ENCODE data around the gene OTOGL. TPM values are rescaled to one million over a fixed set of nuclear protein-coding genes. Genes with fewer than 3 reads are reported as not detected.

Gene OTOGL
- polyA plus RNA-seq, 2 of the 4 experiments (the other 2 are of a cell fraction), result 0.04 TPM; not detected in 1

- TF ChIP-seq RFX5 (IDR thresholded peaks at IDR 0.05), result no peak
Measured at GRCh38 chr12:80151131-80151530, 51.8 kb downstream of the OTOGL start (continued).

- ATAC-seq, result no peak
- DNase-seq (ENCODE audit: low read depth in 1 of 2, low spot score in 1 of 2), result peak in 1 of 2 experiments; percentile 5
Measured at GRCh38 chr12:80154261-80154660, 54.9 kb downstream of the OTOGL start.

GRCh38 chr12:80156306-80156705 lies 57.0 kb downstream of the OTOGL start:
- no peak for DNase-seq (ENCODE audit: low read depth in 1 of 2, low spot score in 1 of 2)
- H3K4me2 ChIP-seq, result no peak overlapping the region

More at GRCh38 chr12:80154261-80154660, 54.9 kb downstream of the OTOGL start:
- Histone ChIP-seq H3K4me2 (0 out of 3 replicates have a peak overlapping the region, but pooled peaks have one; percentile 3), H3K4me1 (no peaks in the 10 kb centered on the region), H3K4me3 (no peak overlapping the region), H3K27ac (no peak overlapping the region), H3K9me3 (no peaks in the 10 kb centered on the region)
- ChIA-PET POLR2A (no interaction called here), CTCF (interaction anchor here (1.5 kb wide), 1 partner anchor 33 kb away, joined by 3 read pairs; no protein-coding TSS in a partner anchor)
- 5% methylated on average over 1 of the region's 1 CpG for WGBS (ENCODE audit: missing lambda C conversion rate)
- no peak for FAIRE-seq
- TF ChIP-seq HOXB13 (CRISPR knock-in tag; IDR thresholded peaks at IDR 0.05; ENCODE audit: low read depth) (no peak), FOXS1 (CRISPR knock-in tag; IDR thresholded peaks at IDR 0.05) (no peak), MAZ (IDR thresholded peaks at IDR 0.05; ENCODE audit: borderline replicate concordance, low read depth, low read length) (no peak), POLR2A (IDR thresholded peaks at IDR 0.05; ENCODE audit: low read length) (no peak), CBX2 (IDR thresholded peaks at IDR 0.05; ENCODE audit: borderline replicate concordance, low read depth) (no peak), HEYL (CRISPR knock-in tag; IDR thresholded peaks at IDR 0.05) (no peak), EHMT2 (IDR thresholded peaks at IDR 0.05; ENCODE audit: low read depth) (no peak), JUNB (IDR thresholded peaks at IDR 0.05) (no peak), ZSCAN20 (CRISPR knock-in tag; IDR thresholded peaks at IDR 0.05) (no peak), BHLHE40 (IDR thresholded peaks at IDR 0.05; ENCODE audit: low read depth, low read length) (no peak), PHF8 (IDR thresholded peaks at IDR 0.05; ENCODE audit: borderline replicate concordance, low read depth) (no peak), CHD2 (IDR thresholded peaks at IDR 0.05; ENCODE audit: low read length, partially characterized antibody) (no peak), RFX5 (IDR thresholded peaks at IDR 0.05) (no peak)

More at GRCh38 chr12:80156306-80156705, 57.0 kb downstream of the OTOGL start:
- Histone ChIP-seq H3K9me3 (no peaks in the 10 kb centered on the region), H3K4me3 (no peak overlapping the region), H3K27ac (no peak overlapping the region), H3K4me1 (no peaks in the 10 kb centered on the region)
- POLR2A ChIA-PET, result no interaction called here
- 28% methylated on average over 5 of the region's 5 CpGs for WGBS (ENCODE audit: missing lambda C conversion rate)
- ATAC-seq (no peak), FAIRE-seq (no peak)
- no peak for TF ChIP-seq SREBF2 (IDR thresholded peaks at IDR 0.05)
- no peak for TF ChIP-seq RAD21 (conservative IDR thresholded peaks at IDR 0.05 in 1 of 2, IDR thresholded peaks at IDR 0.05 in 1 of 2)
- TF ChIP-seq HDAC2 (IDR thresholded peaks at IDR 0.05), result no peak
- no peak for TF ChIP-seq REST (IDR thresholded peaks at IDR 0.05)
- TF ChIP-seq ZNF302 (CRISPR knock-in tag; IDR thresholded peaks at IDR 0.05), result no peak
- TF ChIP-seq HES2 (IDR thresholded peaks at IDR 0.05), result no peak
- TF ChIP-seq CHD4 (IDR thresholded peaks at IDR 0.05; ENCODE audit: borderline replicate concordance), result no peak
- TF ChIP-seq RARB (CRISPR knock-in tag; IDR thresholded peaks at IDR 0.05), result no peak
- TF ChIP-seq HEYL (CRISPR knock-in tag; IDR thresholded peaks at IDR 0.05), result no peak
- no peak for TF ChIP-seq ZSCAN20 (CRISPR knock-in tag; IDR thresholded peaks at IDR 0.05)
- TF ChIP-seq MYC (IDR thresholded peaks at IDR 0.05; ENCODE audit: borderline replicate concordance, low read length), result no peak
- TF ChIP-seq POLR2A (IDR thresholded peaks at IDR 0.05; ENCODE audit: low read length), result no peak
- no peak for TF ChIP-seq PHF8 (IDR thresholded peaks at IDR 0.05; ENCODE audit: borderline replicate concordance, low read depth)
- TF ChIP-seq NPAS2 (CRISPR knock-in tag; IDR thresholded peaks at IDR 0.05; ENCODE audit: borderline replicate concordance), result no peak
- CTCF ChIA-PET, result interaction anchor here (0.6 kb wide), 1 partner anchor 114 kb away, joined by 3 read pairs; no protein-coding TSS in a partner anchor
